Mononuclear cell (primary cell): Measurements from ENCODE around the gene NVL. TPM values are rescaled to one million over a fixed set of nuclear protein-coding genes. Genes with fewer than 3 reads are reported as not detected.

ENCODE experiments used
- H3K27me3 ChIP-seq: 2 replicates; pipeline ENCODE4 v1.6.0; 2011; ENCODE audit warnings: low read length, control low read depth; ENCODE audit not compliant: insufficient read depth
- H3K4me1 ChIP-seq: 2 replicates; pipeline ENCODE4 v1.5.1; 2011; ENCODE audit warnings: mild to moderate bottlenecking, low read length, control low read depth; ENCODE audit not compliant: insufficient read depth
- H3K4me3 ChIP-seq: 2 replicates; pipeline ENCODE4 v1.5.1; 2011; ENCODE audit warnings: mild to moderate bottlenecking, low read length, moderate library complexity
- H3K9me3 ChIP-seq: 2 replicates; pipeline ENCODE4 v1.5.1; 2011; ENCODE audit warnings: low read depth, mild to moderate bottlenecking, control low read depth, low read length
- total RNA-seq: library from RNA; depleted of rRNA; stranded (reverse); fragments of >200 nt; gene quantifications from one replicate; pipeline ENCODE4 v1.2.3, GENCODE V29; 2012

Gene NVL
- total RNA-seq, 1 donor = 20.0 TPM

- no peaks in the 10 kb centered on the region for H3K27me3 ChIP-seq
- peaks cover 45% of the 10 kb centered on the region for H3K4me1 ChIP-seq
- H3K4me3 ChIP-seq = peak overlapping the region; percentile 87
- H3K9me3 ChIP-seq = no peaks in the 10 kb centered on the region
Observed at GRCh38 chr1:224183591-224184312, 146.2 kb downstream of the NVL start.

- Histone ChIP-seq H3K4me1 (peaks cover 45% of the 10 kb centered on the region), H3K27me3 (no peaks in the 10 kb centered on the region), H3K4me3 (peak within 1 kb of the TSS; percentile 87), H3K9me3 (no peaks in the 10 kb centered on the region)
Observed at GRCh38 chr1:224182866-224183590, 146.9 kb downstream of the NVL start, which contains the start of gene DEGS1. TSS of gene DEGS1 (plus strand) at chr1:224183240. CDS start at chr1:224183337, 97 bp downstream.

- no peaks in the 10 kb centered on the region for H3K27me3 ChIP-seq
- H3K4me3 ChIP-seq = peak overlapping the region; percentile 87
- H3K4me1 ChIP-seq = peaks cover 45% of the 10 kb centered on the region
- H3K9me3 ChIP-seq = no peaks in the 10 kb centered on the region
Observed at GRCh38 chr1:224182057-224182865, 147.7 kb downstream of the NVL start.

GRCh38 chr1:224181453-224181810 is 148.5 kb downstream of the NVL start:
- Histone ChIP-seq H3K4me3 (no peak overlapping the region), H3K4me1 (peaks cover 45% of the 10 kb centered on the region)

GRCh38 chr1:224180783-224181452 is 149.1 kb downstream of the NVL start:
- peaks cover 40% of the 10 kb centered on the region for H3K4me1 ChIP-seq
- no peaks in the 10 kb centered on the region for H3K9me3 ChIP-seq
- H3K27me3 ChIP-seq = no peaks in the 10 kb centered on the region
- H3K4me3 ChIP-seq = no peak overlapping the region

More at GRCh38 chr1:224181453-224181810, 148.5 kb downstream of the NVL start:
- Histone ChIP-seq H3K27me3 (no peaks in the 10 kb centered on the region), H3K9me3 (no peaks in the 10 kb centered on the region)

- Histone ChIP-seq H3K27me3 (no peaks in the 10 kb centered on the region), H3K9me3 (no peaks in the 10 kb centered on the region), H3K4me1 (peaks cover 25% of the 10 kb centered on the region), H3K4me3 (no peak overlapping the region)
Observed at GRCh38 chr1:224178894-224179293, 151.1 kb downstream of the NVL start.

GRCh38 chr1:224177356-224177999 is 152.5 kb downstream of the NVL start:
- no peaks in the 10 kb centered on the region for H3K27me3 ChIP-seq
- peaks cover 18% of the 10 kb centered on the region for H3K4me1 ChIP-seq
- no peaks in the 10 kb centered on the region for H3K9me3 ChIP-seq
- H3K4me3 ChIP-seq = no peak overlapping the region

Other genes with a start within 250 kb of the NVL start
- 58.6 TPM for gene FBXO28, start 216.1 kb downstream of the NVL start, total RNA-seq
- 64.0 TPM for gene DEGS1, start 146.9 kb downstream of the NVL start, total RNA-seq
- 39.6 TPM for gene CNIH4, start 26.7 kb upstream of the NVL start, total RNA-seq
- 170 TPM for gene WDR26, start 104.6 kb upstream of the NVL start, total RNA-seq